WERI-Rb-1 (cell line): Measurements from ENCODE around the gene DAZL.

Source experiments
- DNase-seq: peaks from one replicate; pipeline ENCODE4 v3.0.0-alpha.2; 2020
- H3K27ac ChIP-seq: fragments of 250-450 bp; sonication (Bioruptor Pico); 2 replicates; pipeline ENCODE4 v1.5.1; 2020; ENCODE audit warnings: mild to moderate bottlenecking, moderate library complexity
- H3K27me3 ChIP-seq: fragments of 250-450 bp; sonication (Bioruptor Pico); 2 replicates; pipeline ENCODE4 v1.5.1; 2021; ENCODE audit warnings: mild to moderate bottlenecking, low read depth, moderate library complexity; ENCODE audit not compliant: insufficient read depth, severe bottlenecking
- H3K36me3 ChIP-seq: fragments of 250-450 bp; sonication (Bioruptor Pico); 2 replicates; pipeline ENCODE4 v1.5.1; 2020; ENCODE audit warnings: mild to moderate bottlenecking, moderate library complexity
- H3K4me3 ChIP-seq: 2 replicates; pipeline ENCODE4 v1.5.1; 2011; ENCODE audit warnings: low read depth, mild to moderate bottlenecking, control low read depth, low read length
- H3K9me3 ChIP-seq: fragments of 250-450 bp; sonication (Bioruptor Pico); 2 replicates; pipeline ENCODE4 v1.5.1; 2021; ENCODE audit warnings: mild to moderate bottlenecking, moderate library complexity; ENCODE audit not compliant: severe bottlenecking
- TF ChIP-seq, protein P1 (sequence below): IDR thresholded peaks from 2 replicates; pipeline ENCODE4 v1.5.1; 2011; ENCODE audit warnings: low read depth, mild to moderate bottlenecking, control low read depth, inconsistent platforms, low read length

DAZL gene

GRCh38 chr3:16583551-16583950, 21.7 kb downstream of the DAZL start:
- TF ChIP-seq, protein P1, sequence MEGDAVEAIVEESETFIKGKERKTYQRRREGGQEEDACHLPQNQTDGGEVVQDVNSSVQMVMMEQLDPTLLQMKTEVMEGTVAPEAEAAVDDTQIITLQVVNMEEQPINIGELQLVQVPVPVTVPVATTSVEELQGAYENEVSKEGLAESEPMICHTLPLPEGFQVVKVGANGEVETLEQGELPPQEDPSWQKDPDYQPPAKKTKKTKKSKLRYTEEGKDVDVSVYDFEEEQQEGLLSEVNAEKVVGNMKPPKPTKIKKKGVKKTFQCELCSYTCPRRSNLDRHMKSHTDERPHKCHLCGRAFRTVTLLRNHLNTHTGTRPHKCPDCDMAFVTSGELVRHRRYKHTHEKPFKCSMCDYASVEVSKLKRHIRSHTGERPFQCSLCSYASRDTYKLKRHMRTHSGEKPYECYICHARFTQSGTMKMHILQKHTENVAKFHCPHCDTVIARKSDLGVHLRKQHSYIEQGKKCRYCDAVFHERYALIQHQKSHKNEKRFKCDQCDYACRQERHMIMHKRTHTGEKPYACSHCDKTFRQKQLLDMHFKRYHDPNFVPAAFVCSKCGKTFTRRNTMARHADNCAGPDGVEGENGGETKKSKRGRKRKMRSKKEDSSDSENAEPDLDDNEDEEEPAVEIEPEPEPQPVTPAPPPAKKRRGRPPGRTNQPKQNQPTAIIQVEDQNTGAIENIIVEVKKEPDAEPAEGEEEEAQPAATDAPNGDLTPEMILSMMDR = no peak
- no peak for DNase-seq
- Histone ChIP-seq H3K27ac (no peak overlapping the region), H3K4me3 (no peak overlapping the region), H3K36me3 (no peaks in the 10 kb centered on the region), H3K27me3 (no peaks in the 10 kb centered on the region), H3K9me3 (no peaks in the 10 kb centered on the region)

GRCh38 chr3:16570113-16570512, 35.1 kb downstream of the DAZL start:
- Histone ChIP-seq H3K27me3 (no peaks in the 10 kb centered on the region), H3K9me3 (no peaks in the 10 kb centered on the region), H3K36me3 (no peaks in the 10 kb centered on the region), H3K4me3 (no peak overlapping the region), H3K27ac (no peak overlapping the region)
- DNase-seq = no peak
- TF ChIP-seq, protein P1 = no peak

DNA sequence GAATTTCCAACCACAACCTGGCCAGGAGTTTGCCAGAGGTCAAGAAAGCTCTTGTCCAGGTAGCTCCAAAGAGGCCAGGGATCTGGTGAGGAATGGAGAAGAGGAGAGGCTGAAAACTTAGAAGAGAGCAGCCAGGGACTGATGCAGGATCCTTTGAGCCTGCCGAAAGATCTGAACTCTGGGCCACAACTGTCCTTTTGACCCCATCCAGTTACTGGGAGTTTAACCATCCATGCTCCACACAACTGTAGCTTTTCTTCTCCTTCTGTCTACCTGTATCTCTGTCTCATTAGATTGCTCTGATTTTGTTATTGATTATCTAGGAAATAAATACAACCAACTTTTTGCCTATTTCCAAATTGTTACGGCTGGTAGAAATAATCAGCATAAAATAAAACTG, 36.7 kb downstream of the DAZL start:
- H3K9me3 ChIP-seq = no peaks in the 10 kb centered on the region
- TF ChIP-seq, protein P1 = no peak
- no peaks in the 10 kb centered on the region for H3K36me3 ChIP-seq
- H3K27ac ChIP-seq = no peak overlapping the region
- DNase-seq = no peak
- no peak overlapping the region for H3K4me3 ChIP-seq
- no peaks in the 10 kb centered on the region for H3K27me3 ChIP-seq

DNA sequence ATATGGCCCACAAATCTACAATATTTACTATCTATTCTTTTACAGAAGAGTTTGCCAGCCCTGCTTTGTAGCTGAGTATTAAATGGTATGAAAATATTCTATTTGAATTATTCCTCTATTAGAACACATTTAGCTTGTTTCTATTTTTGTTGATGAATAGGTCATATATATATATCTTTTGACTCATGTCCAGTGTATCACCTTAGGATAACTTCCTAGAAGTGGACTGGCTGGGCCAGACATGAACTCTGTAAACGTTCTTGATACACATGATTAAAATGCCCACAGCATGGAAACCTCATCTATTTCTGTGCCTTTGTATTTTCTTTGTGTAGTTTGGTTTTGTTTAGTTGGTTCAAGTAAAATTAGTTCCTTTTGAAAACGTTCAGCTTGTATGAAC, 37.1 kb downstream of the DAZL start:
- Histone ChIP-seq H3K36me3 (no peaks in the 10 kb centered on the region), H3K4me3 (no peak overlapping the region), H3K27ac (no peak overlapping the region), H3K27me3 (no peaks in the 10 kb centered on the region), H3K9me3 (no peaks in the 10 kb centered on the region)
- TF ChIP-seq, protein P1 = no peak
- no peak for DNase-seq

DNA sequence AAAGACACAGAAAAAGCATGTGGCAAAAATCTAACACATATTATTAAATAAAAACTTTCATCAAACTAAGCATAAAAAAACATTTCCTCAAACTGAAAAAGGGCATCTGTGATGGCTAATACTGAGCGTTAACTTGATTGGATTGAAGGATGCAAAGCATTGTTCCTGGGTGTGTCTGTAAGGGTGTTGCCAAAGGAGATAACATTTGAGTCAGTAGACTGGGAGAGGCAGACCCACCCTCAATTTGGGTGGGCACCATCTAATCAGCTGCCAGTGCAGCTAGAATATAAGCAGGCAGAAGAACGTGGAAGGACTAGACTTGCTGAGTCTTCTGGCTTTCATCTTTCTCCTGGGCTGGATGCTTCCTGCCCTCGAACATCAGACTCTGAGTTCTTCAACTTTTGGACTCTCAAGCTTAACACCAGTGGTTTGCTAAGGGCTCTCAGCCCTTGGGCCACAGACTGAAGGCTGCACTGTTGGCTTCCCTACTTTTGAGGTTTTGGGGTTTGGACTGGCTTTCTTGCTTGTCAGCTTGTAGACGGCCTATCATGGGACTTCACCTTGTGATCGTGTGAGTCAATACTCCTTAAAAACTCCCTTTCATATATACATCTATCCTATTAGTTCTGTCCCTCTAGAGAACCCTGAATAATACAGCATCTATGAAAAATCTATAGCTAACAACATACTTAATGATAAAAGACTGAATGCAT, 45.4 kb downstream of the DAZL start:
- no peaks in the 10 kb centered on the region for H3K36me3 ChIP-seq
- no peak for DNase-seq
- no peak overlapping the region for H3K27ac ChIP-seq
- no peak overlapping the region for H3K4me3 ChIP-seq
- H3K9me3 ChIP-seq = no peaks in the 10 kb centered on the region
- H3K27me3 ChIP-seq = no peaks in the 10 kb centered on the region
- TF ChIP-seq, protein P1 = no peak

DNA sequence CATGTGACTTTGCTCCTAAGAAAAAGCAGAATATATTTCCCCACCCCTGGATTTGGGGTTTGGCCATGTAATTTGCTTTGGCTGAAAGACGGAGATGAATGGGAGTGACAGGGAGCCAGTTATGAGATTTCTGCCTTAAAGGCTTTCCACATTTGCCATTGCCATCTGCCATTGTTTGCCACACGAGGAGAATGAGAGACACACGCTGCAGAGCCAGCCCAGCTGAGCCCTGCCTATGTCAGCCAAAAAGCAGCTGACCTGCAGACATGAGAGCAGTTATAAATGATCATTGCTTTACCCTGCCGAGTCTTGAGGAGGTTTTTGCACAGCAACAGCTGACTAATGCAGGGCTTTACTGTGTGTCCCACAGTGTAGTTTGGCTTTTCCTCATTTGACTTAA, 51.1 kb downstream of the DAZL start:
- no peaks in the 10 kb centered on the region for H3K36me3 ChIP-seq
- TF ChIP-seq, protein P1 = no peak

More for the DNA sequence above, 51.1 kb downstream of the DAZL start:
- no peaks in the 10 kb centered on the region for H3K27me3 ChIP-seq
- H3K4me3 ChIP-seq = no peak overlapping the region
- no peak overlapping the region for H3K27ac ChIP-seq
- no peak for DNase-seq
- no peaks in the 10 kb centered on the region for H3K9me3 ChIP-seq
